ENCODE measurements around the gene HAPSTR1. TPM values are rescaled to one million over a fixed set of nuclear protein-coding genes. Genes with fewer than 3 reads are reported as not detected.
A peak's percentile ranks its signal among the peaks of the same experiment; 100 is the strongest.

HAPSTR1 gene
- total RNA-seq, 6 experiments from 2014 or later: 65.0 to 77.4 (median 72.0) TPM

GRCh38 chr16:9089660-9090059, 1.8 kb upstream of the HAPSTR1 start:
- Mint-ChIP-seq H3K4me1 (ENCODE audit: low read depth) (peaks cover 17% of the 10 kb centered on the region), H3K36me3 (ENCODE audit: low read depth) (peaks cover 22% of the 10 kb centered on the region), H3K27ac (peak overlapping the region; percentile 63), H3K4me3 (peak overlapping the region; percentile 80), H3K27me3 (ENCODE audit: insufficient read depth) (peaks cover 6% of the 10 kb centered on the region), H3K9me3 (no peaks in the 10 kb centered on the region)
- DNase-seq: no peak
- no peak for TF ChIP-seq CTCF (IDR thresholded peaks at IDR 0.05)

- no peaks in the 10 kb centered on the region for H3K9me3 Mint-ChIP-seq
- no peak for TF ChIP-seq CTCF (IDR thresholded peaks at IDR 0.05)
- H3K4me3 Mint-ChIP-seq: peak overlapping the region; percentile 89
- H3K4me1 Mint-ChIP-seq (ENCODE audit: low read depth): peaks cover 24% of the 10 kb centered on the region
- no peak for DNase-seq
- peak overlapping the region; percentile 92 for H3K27ac Mint-ChIP-seq
- peaks cover 6% of the 10 kb centered on the region for H3K27me3 Mint-ChIP-seq (ENCODE audit: insufficient read depth)
- H3K36me3 Mint-ChIP-seq (ENCODE audit: low read depth): peaks cover 24% of the 10 kb centered on the region
Observed at GRCh38 chr16:9090101-9090959, 1.1 kb upstream of the HAPSTR1 start.

DNA sequence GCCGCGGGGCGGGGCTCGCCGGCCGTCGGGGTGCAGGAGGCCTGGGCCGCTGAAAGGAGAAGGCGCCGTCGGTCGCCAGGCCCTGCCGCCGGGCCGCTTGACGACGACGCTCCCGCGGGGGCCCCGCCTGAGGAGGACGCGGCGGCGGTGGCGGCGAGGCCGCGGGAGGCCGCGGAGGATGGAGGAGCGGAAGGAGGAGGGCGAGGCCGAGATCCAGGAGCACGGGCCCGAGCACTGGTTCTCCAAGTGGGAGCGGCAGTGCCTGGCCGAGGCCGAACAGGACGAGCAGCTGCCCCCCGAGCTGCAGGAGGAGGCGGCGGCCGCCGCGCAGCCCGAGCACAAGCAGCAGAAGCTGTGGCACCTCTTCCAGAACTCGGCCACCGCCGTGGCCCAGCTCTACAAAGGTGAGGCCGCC, 430 bp downstream of the HAPSTR1 start:
- Mint-ChIP-seq H3K9me3 (no peaks in the 10 kb centered on the region), H3K4me1 (ENCODE audit: low read depth) (peaks cover 37% of the 10 kb centered on the region), H3K4me3 (peak overlapping the region; percentile 57; the same call in 1 of the 2 replicates), H3K36me3 (ENCODE audit: low read depth) (peaks cover 34% of the 10 kb centered on the region), H3K27me3 (ENCODE audit: insufficient read depth) (peaks cover 6% of the 10 kb centered on the region), H3K27ac (peak overlapping the region; percentile 51; the same call in 1 of the 2 replicates)
- no peak for TF ChIP-seq CTCF (IDR thresholded peaks at IDR 0.05)
- DNase-seq: no peak

GRCh38 chr16:9092282-9092977, 986 bp downstream of the HAPSTR1 start:
- no peak for DNase-seq
- peak overlapping the region; percentile 93 for H3K27ac Mint-ChIP-seq
- peaks cover 36% of the 10 kb centered on the region for H3K36me3 Mint-ChIP-seq (ENCODE audit: low read depth)

GRCh38 chr16:9092978-9093344, 1.5 kb downstream of the HAPSTR1 start:
- no peaks in the 10 kb centered on the region for H3K9me3 Mint-ChIP-seq
- H3K36me3 Mint-ChIP-seq (ENCODE audit: low read depth): peaks cover 41% of the 10 kb centered on the region
- H3K4me1 Mint-ChIP-seq (ENCODE audit: low read depth): peaks cover 41% of the 10 kb centered on the region
- peak overlapping the region; percentile 95 for H3K4me3 Mint-ChIP-seq
- H3K27ac Mint-ChIP-seq: peak overlapping the region; percentile 93
- no peak for TF ChIP-seq CTCF (IDR thresholded peaks at IDR 0.05)
- H3K27me3 Mint-ChIP-seq (ENCODE audit: insufficient read depth): peaks cover 6% of the 10 kb centered on the region
- DNase-seq: no peak

More at GRCh38 chr16:9092282-9092977, 986 bp downstream of the HAPSTR1 start:
- TF ChIP-seq CTCF (IDR thresholded peaks at IDR 0.05): peak; percentile 39; the same call in 1 of the 2 replicates
- Mint-ChIP-seq H3K4me3 (peak overlapping the region; percentile 95), H3K9me3 (no peaks in the 10 kb centered on the region), H3K27me3 (ENCODE audit: insufficient read depth) (peaks cover 6% of the 10 kb centered on the region), H3K4me1 (ENCODE audit: low read depth) (peaks cover 39% of the 10 kb centered on the region)

All from HFFc6 (cell line).